ENCODE data around the gene B3GLCT.

DNA sequence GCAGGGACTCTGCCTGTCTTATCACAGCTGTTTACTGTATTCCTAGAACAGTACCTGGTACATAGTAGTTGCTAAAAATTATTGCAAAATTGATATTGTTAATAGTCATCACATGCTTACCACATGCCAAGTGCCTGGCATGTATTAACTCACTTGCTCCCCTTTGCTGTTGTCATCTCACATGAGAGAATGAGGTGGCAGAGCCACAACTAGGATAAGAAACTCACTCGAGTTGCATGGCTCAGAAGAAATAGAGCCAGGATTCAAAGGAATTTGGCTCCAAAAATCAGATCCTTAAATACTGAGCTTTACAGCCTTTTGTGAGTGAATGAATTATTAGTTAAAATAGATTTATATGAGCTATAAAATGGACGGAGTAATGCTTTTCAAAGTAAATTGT lies 42.6 kb downstream of the B3GLCT start:
- no peak for TF ChIP-seq EZH2 (optimal IDR thresholded peaks at IDR 0.05; ENCODE audit: low read depth, low read length)
- TF ChIP-seq, protein P1, sequence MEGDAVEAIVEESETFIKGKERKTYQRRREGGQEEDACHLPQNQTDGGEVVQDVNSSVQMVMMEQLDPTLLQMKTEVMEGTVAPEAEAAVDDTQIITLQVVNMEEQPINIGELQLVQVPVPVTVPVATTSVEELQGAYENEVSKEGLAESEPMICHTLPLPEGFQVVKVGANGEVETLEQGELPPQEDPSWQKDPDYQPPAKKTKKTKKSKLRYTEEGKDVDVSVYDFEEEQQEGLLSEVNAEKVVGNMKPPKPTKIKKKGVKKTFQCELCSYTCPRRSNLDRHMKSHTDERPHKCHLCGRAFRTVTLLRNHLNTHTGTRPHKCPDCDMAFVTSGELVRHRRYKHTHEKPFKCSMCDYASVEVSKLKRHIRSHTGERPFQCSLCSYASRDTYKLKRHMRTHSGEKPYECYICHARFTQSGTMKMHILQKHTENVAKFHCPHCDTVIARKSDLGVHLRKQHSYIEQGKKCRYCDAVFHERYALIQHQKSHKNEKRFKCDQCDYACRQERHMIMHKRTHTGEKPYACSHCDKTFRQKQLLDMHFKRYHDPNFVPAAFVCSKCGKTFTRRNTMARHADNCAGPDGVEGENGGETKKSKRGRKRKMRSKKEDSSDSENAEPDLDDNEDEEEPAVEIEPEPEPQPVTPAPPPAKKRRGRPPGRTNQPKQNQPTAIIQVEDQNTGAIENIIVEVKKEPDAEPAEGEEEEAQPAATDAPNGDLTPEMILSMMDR (IDR thresholded peaks at IDR 0.05; ENCODE audit: low read length) = no peak
